ENCODE data around the gene ANGPTL7.
"Not testable (repeated sequence)": the region's sequence is repeated elsewhere in the genome, so short reads cannot be mapped to it uniquely, and the experiment has no call there.

Gene ANGPTL7

GRCh38 chr1:11188858-11189451, at the start of gene ANGPTL7:
Gene ANGPTL7, plus strand, starts transcription at chr1:11189355. Its CDS starts 225 bp downstream, at chr1:11189580.
- DNase-seq (ENCODE audit: low spot score) = no peak

GRCh38 chr1:11142618-11143391, 46.4 kb upstream of the ANGPTL7 start:
- DNase-seq (ENCODE audit: low spot score) = no peak

GRCh38 chr1:11143401-11143800, 45.8 kb upstream of the ANGPTL7 start:
- no peak for DNase-seq (ENCODE audit: low spot score)

GRCh38 chr1:11143907-11144306, 45.2 kb upstream of the ANGPTL7 start:
- peak; percentile 58 for DNase-seq (ENCODE audit: low spot score)

- no peak for DNase-seq (ENCODE audit: low spot score)
Observed at GRCh38 chr1:11144570-11145256, 44.4 kb upstream of the ANGPTL7 start.

GRCh38 chr1:11145741-11146140, 43.4 kb upstream of the ANGPTL7 start:
- DNase-seq (ENCODE audit: low spot score) = no peak

- DNase-seq (ENCODE audit: low spot score) = no peak
Observed at GRCh38 chr1:11147197-11147770, 41.9 kb upstream of the ANGPTL7 start.

GRCh38 chr1:11150326-11150725, 38.8 kb upstream of the ANGPTL7 start:
- DNase-seq (ENCODE audit: low spot score) = no peak

- no peak for DNase-seq (ENCODE audit: low spot score)
Observed at GRCh38 chr1:11151114-11151513, 38.0 kb upstream of the ANGPTL7 start.

- no peak for DNase-seq (ENCODE audit: low spot score)
Observed at GRCh38 chr1:11151826-11152612, 37.1 kb upstream of the ANGPTL7 start.

- no peak for DNase-seq (ENCODE audit: low spot score)
Observed at GRCh38 chr1:11152755-11153154, 36.4 kb upstream of the ANGPTL7 start.

- no peak for DNase-seq (ENCODE audit: low spot score)
Observed at GRCh38 chr1:11153184-11153583, 36.0 kb upstream of the ANGPTL7 start.

- DNase-seq (ENCODE audit: low spot score) = no peak
Observed at GRCh38 chr1:11156441-11156840, 32.7 kb upstream of the ANGPTL7 start.

- no peak for DNase-seq (ENCODE audit: low spot score)
Observed at GRCh38 chr1:11156963-11157362, 32.2 kb upstream of the ANGPTL7 start.

- DNase-seq (ENCODE audit: low spot score) = no peak
Observed at GRCh38 chr1:11157394-11157793, 31.8 kb upstream of the ANGPTL7 start.

GRCh38 chr1:11157867-11158266, 31.3 kb upstream of the ANGPTL7 start:
- no peak for DNase-seq (ENCODE audit: low spot score)

GRCh38 chr1:11158291-11158690, 30.9 kb upstream of the ANGPTL7 start:
- DNase-seq (ENCODE audit: low spot score) = no peak

- DNase-seq (ENCODE audit: low spot score) = no peak
Observed at GRCh38 chr1:11158720-11159321, 30.3 kb upstream of the ANGPTL7 start.

GRCh38 chr1:11162752-11163151, 26.4 kb upstream of the ANGPTL7 start:
- not testable (repeated sequence) for DNase-seq (ENCODE audit: low spot score)

- DNase-seq (ENCODE audit: low spot score) = not testable (repeated sequence)
Observed at GRCh38 chr1:11166744-11167143, 22.4 kb upstream of the ANGPTL7 start.

- no peak for DNase-seq (ENCODE audit: low spot score)
Observed at GRCh38 chr1:11168731-11169130, 20.4 kb upstream of the ANGPTL7 start.

GRCh38 chr1:11169202-11169601, 20.0 kb upstream of the ANGPTL7 start:
- no peak for DNase-seq (ENCODE audit: low spot score)

Data from NAMALWA (cell line).